ENCODE data around the gene OR4S2. TPM values are rescaled to one million over a fixed set of nuclear protein-coding genes. Genes with fewer than 3 reads are reported as not detected.

Gene OR4S2
- not detected for polyA plus RNA-seq (2012; ENCODE audit: insufficient read depth, insufficient read length, low read depth)

DNA sequence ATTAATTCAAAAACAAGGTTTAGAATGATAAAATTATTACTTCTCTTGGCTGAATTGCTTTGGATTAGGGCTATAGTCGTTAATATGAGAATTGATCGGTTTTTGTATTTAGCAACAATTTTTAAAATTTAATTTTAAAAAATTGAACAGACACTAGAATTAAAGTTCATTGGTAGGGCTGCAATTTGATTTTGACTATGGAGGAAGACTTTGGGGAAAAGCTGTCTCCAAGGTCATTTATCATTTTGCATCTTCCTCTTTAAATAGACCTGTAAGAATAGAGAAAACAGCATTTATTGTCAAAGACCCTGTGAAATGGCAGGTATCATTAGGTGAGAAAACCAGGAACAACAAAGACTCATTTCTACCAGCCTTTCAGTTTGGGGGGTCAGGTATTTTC, at the start of gene OR4S2:
Gene OR4S2, plus strand, starts transcription at position 301 of the 400 bp plus-strand sequence. CDS start 2,577 bp downstream, outside the sequence.
- H3K36me3 ChIP-seq = no peaks in the 10 kb centered on the region
- DNase-seq = no peak
- no peak within 1 kb of the TSS for H3K4me3 ChIP-seq (ENCODE audit: low read depth, low read length)
- no peaks in the 10 kb centered on the region for H3K9me3 ChIP-seq
- no peaks in the 10 kb centered on the region for H3K27me3 ChIP-seq
- H3K4me1 ChIP-seq = no peaks in the 10 kb centered on the region
- TF ChIP-seq CTCF (IDR thresholded peaks at IDR 0.05; ENCODE audit: low read depth, low read length) = no peak

- no peaks in the 10 kb centered on the region for H3K4me1 ChIP-seq
- H3K9me3 ChIP-seq = no peaks in the 10 kb centered on the region
- no peak for DNase-seq
- H3K27me3 ChIP-seq = no peaks in the 10 kb centered on the region
- no peak for TF ChIP-seq CTCF (IDR thresholded peaks at IDR 0.05; ENCODE audit: low read depth, low read length)
- H3K4me3 ChIP-seq (ENCODE audit: low read depth, low read length) = no peak within 1 kb of the TSS
- no peaks in the 10 kb centered on the region for H3K36me3 ChIP-seq
Observed at GRCh38 chr11:55607545-55607944, 40.6 kb upstream of the OR4S2 start, which contains the start of gene OR4C11. OR4C11 (minus strand) TSS chr11:55607645; CDS start chr11:55604373, 3,272 bp downstream.

DNA sequence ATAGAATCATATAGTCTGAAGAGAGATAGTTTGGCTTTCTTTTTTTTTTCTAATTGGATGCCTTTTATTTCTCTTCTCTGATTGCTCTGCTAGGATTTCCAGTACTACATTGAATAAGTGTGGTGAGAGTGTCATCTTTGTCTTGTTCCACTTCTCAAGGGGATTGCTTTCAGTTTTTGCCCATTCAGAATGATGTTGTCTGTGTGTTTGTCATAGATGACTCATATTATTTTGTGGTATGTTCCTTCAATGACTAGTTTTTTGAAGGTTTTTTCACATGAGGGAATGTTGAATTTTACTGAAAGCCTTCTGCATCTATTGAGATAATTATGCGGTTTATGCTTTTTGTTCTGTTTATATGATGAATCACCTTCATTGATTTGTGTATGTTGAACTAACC, 23.6 kb upstream of the OR4S2 start:
- no peak for DNase-seq
- H3K4me1 ChIP-seq = no peaks in the 10 kb centered on the region
- H3K27me3 ChIP-seq = no peaks in the 10 kb centered on the region
- no peaks in the 10 kb centered on the region for H3K36me3 ChIP-seq
- no peak overlapping the region for H3K4me3 ChIP-seq (ENCODE audit: low read depth, low read length)
- no peak for TF ChIP-seq CTCF (IDR thresholded peaks at IDR 0.05; ENCODE audit: low read depth, low read length)
- no peaks in the 10 kb centered on the region for H3K9me3 ChIP-seq

DNA sequence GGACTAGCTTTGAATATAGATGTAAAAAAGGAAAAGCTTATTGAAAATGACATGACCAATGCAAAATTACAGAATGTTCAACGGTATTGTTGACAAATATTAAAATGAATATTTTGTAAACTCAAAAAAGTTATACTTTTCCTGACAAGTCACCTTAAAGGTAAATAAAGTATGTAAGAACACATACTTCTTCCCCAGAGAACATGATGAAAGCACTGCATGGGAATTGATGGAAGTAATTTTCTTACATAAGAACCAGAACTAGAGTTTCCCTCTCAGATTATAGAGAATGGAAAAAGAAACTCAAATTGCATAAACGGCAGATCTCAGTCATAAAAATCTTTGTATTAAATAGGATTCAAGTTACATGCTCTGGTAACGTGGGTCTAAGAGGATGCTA, 13.3 kb upstream of the OR4S2 start, which contains the start of gene OR4P4:
Gene OR4P4, plus strand, starts transcription at position 301 of the 400 bp plus-strand sequence.
- no peak for TF ChIP-seq CTCF (IDR thresholded peaks at IDR 0.05; ENCODE audit: low read depth, low read length)
- Histone ChIP-seq H3K27me3 (no peaks in the 10 kb centered on the region), H3K36me3 (no peaks in the 10 kb centered on the region), H3K4me1 (no peaks in the 10 kb centered on the region), H3K9me3 (no peaks in the 10 kb centered on the region), H3K4me3 (ENCODE audit: low read depth, low read length) (no peak within 1 kb of the TSS)
- no peak for DNase-seq

GRCh38 chr11:55652560-55652959, 4.4 kb downstream of the OR4S2 start:
- Histone ChIP-seq H3K27me3 (no peaks in the 10 kb centered on the region), H3K9me3 (no peaks in the 10 kb centered on the region)

More at GRCh38 chr11:55652560-55652959, 4.4 kb downstream of the OR4S2 start:
- TF ChIP-seq CTCF (IDR thresholded peaks at IDR 0.05; ENCODE audit: low read depth, low read length) = no peak
- no peaks in the 10 kb centered on the region for H3K36me3 ChIP-seq
- H3K4me1 ChIP-seq = no peaks in the 10 kb centered on the region
- DNase-seq = no peak
- H3K4me3 ChIP-seq (ENCODE audit: low read depth, low read length) = no peak overlapping the region

Data from BE2C (cell line).